Cardiac muscle cell (in vitro differentiated cells and primary cell): ENCODE data around the gene ACTN4. TPM values are rescaled to one million over a fixed set of nuclear protein-coding genes. Genes with fewer than 3 reads are reported as not detected.

Experiments
- DNase-seq, 2 donors: peaks; one replicate each; pipeline versions ENCODE4 v3.0.0 to v3.0.0-alpha.2; 2010 to 2017; ENCODE audit warnings: low read depth in 1 of 2, low spot score in 1 of 2
- H3K27ac ChIP-seq: fragments of 200-600 bp; sonication (generic); 2 replicates; pipeline ENCODE4 v1.5.1; 2016
- H3K27me3 ChIP-seq: fragments of 200-600 bp; sonication (generic); 2 replicates; pipeline ENCODE4 v1.6.0; 2016; ENCODE audit warnings: control low read depth
- H3K36me3 ChIP-seq: fragments of 200-600 bp; sonication (generic); 2 replicates; pipeline ENCODE4 v1.5.1; 2016; ENCODE audit warnings: control low read depth
- H3K4me1 ChIP-seq: fragments of 200-600 bp; sonication (generic); 2 replicates; pipeline ENCODE4 v1.8.1; 2017; ENCODE audit warnings: low read depth, mild to moderate bottlenecking, mixed run types
- H3K4me3 ChIP-seq: fragments of 200-600 bp; sonication (generic); 2 replicates; pipeline ENCODE4 v1.5.1; 2016; ENCODE audit warnings: mild to moderate bottlenecking
- H3K9me3 ChIP-seq: fragments of 200-600 bp; sonication (generic); 2 replicates; pipeline ENCODE4 v1.5.1; 2017; ENCODE audit warnings: low read depth, mild to moderate bottlenecking, control low read depth
- polyA plus RNA-seq: library from polyadenylated mRNA; unstranded; fragments of >200 nt; fragmentation: Nextera tagmentation; extraction: Ambion mirVana; gene quantifications from 2 replicates; pipeline ENCODE4 v1.2.1, GENCODE V29; 2016
- total RNA-seq: library from RNA; depleted of rRNA; stranded (reverse); fragments of >200 nt; gene quantifications from 2 replicates; pipeline ENCODE4 v1.2.3, GENCODE V29; 2016
- TF ChIP-seq, protein P1 (sequence below): IDR thresholded peaks from 2 replicates; pipeline ENCODE4 v1.5.1; 2012; ENCODE audit warnings: low read depth, mild to moderate bottlenecking, low read length

ACTN4 gene
- total and polyA plus RNA-seq, 2 experiments from 2014 or later: 77.4 to 465 TPM

- H3K36me3 ChIP-seq: no peaks in the 10 kb centered on the region
- no peaks in the 10 kb centered on the region for H3K9me3 ChIP-seq
- no peak overlapping the region for H3K27ac ChIP-seq
- TF ChIP-seq, protein P1, sequence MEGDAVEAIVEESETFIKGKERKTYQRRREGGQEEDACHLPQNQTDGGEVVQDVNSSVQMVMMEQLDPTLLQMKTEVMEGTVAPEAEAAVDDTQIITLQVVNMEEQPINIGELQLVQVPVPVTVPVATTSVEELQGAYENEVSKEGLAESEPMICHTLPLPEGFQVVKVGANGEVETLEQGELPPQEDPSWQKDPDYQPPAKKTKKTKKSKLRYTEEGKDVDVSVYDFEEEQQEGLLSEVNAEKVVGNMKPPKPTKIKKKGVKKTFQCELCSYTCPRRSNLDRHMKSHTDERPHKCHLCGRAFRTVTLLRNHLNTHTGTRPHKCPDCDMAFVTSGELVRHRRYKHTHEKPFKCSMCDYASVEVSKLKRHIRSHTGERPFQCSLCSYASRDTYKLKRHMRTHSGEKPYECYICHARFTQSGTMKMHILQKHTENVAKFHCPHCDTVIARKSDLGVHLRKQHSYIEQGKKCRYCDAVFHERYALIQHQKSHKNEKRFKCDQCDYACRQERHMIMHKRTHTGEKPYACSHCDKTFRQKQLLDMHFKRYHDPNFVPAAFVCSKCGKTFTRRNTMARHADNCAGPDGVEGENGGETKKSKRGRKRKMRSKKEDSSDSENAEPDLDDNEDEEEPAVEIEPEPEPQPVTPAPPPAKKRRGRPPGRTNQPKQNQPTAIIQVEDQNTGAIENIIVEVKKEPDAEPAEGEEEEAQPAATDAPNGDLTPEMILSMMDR: no peak
- no peaks in the 10 kb centered on the region for H3K27me3 ChIP-seq
- peaks cover 5% of the 10 kb centered on the region for H3K4me1 ChIP-seq
- no peak overlapping the region for H3K4me3 ChIP-seq
- no peak for DNase-seq
These were observed 131.3 kb downstream of the ACTN4 start for GRCh38 chr19:38778733-38779132.

DNA sequence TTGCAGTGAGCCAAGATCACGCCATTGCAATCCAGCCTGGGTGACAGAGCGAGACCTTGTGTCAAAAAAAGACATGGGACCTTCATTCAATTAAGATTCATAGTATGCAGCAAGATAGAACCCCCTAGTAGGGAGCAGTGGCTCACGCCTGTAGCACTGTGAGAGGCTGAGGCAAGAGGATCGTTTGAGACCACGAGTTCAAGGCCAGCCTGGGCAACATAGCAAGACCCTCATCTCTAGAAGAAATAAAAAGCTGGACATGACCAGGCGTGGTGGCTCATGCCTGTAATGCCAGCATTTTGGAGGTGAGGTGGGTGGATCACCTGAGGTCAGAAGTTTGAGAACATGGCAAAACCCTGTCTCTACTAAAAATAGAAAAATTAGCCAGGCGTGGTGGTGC, 133.0 kb downstream of the ACTN4 start:
- no peak for DNase-seq
- H3K27me3 ChIP-seq: no peaks in the 10 kb centered on the region
- peaks cover 5% of the 10 kb centered on the region for H3K4me1 ChIP-seq
- H3K4me3 ChIP-seq: no peak overlapping the region
- no peak overlapping the region for H3K27ac ChIP-seq
- TF ChIP-seq, protein P1: no peak
- H3K36me3 ChIP-seq: no peaks in the 10 kb centered on the region
- H3K9me3 ChIP-seq: no peaks in the 10 kb centered on the region

- TF ChIP-seq, protein P1: no peak
- H3K9me3 ChIP-seq: no peaks in the 10 kb centered on the region
- H3K27me3 ChIP-seq: no peaks in the 10 kb centered on the region
These were observed 133.6 kb downstream of the ACTN4 start for GRCh38 chr19:38781058-38781457.

More at GRCh38 chr19:38781058-38781457, 133.6 kb downstream of the ACTN4 start:
- no peak overlapping the region for H3K4me3 ChIP-seq
- no peak overlapping the region for H3K27ac ChIP-seq
- H3K36me3 ChIP-seq: no peaks in the 10 kb centered on the region
- peak in 1 of 2 donors; percentile 12 for DNase-seq
- peaks cover 5% of the 10 kb centered on the region for H3K4me1 ChIP-seq

Other genes starting within 250 kb of the ACTN4 start
- 25.6 and 35.3 TPM in 2 replicates for gene FAM98C, start 244.6 kb upstream of the ACTN4 start, total RNA-seq
- gene FAM98C, start 244.6 kb upstream of the ACTN4 start, polyA plus RNA-seq: 20.0 and 20.8 TPM in 2 replicates
- gene RASGRP4, start 221.4 kb upstream of the ACTN4 start, total RNA-seq: 0.80 TPM in 1 of 2 replicates, not detected in the other
- 0.35 TPM in 1 of 2 replicates, not detected in the other for gene RASGRP4, start 221.4 kb upstream of the ACTN4 start, polyA plus RNA-seq
- gene RYR1, start 214.0 kb upstream of the ACTN4 start, total RNA-seq: 4.9 and 12.8 TPM in 2 replicates
- 0.71 and 3.5 TPM in 2 replicates for gene RYR1, start 214.0 kb upstream of the ACTN4 start, polyA plus RNA-seq
- 2.4 and 3.9 TPM in 2 replicates for gene MAP4K1, start 29.7 kb upstream of the ACTN4 start, total RNA-seq
- gene MAP4K1, start 29.7 kb upstream of the ACTN4 start, polyA plus RNA-seq: 4.6 and 7.7 TPM in 2 replicates
- gene EIF3K, start 28.5 kb upstream of the ACTN4 start, total RNA-seq: 504 and 711 TPM in 2 replicates
- 258 and 455 TPM in 2 replicates for gene EIF3K, start 28.5 kb upstream of the ACTN4 start, polyA plus RNA-seq
- gene CAPN12, start 96.8 kb downstream of the ACTN4 start, total RNA-seq: 1.6 and 10.9 TPM in 2 replicates
- gene CAPN12, start 96.8 kb downstream of the ACTN4 start, polyA plus RNA-seq: 1.3 and 3.4 TPM in 2 replicates
- not detected in 2 replicates for gene LGALS7, start 125.9 kb downstream of the ACTN4 start, total RNA-seq
- gene LGALS7, start 125.9 kb downstream of the ACTN4 start, polyA plus RNA-seq: not detected in 2 replicates
- gene LGALS7B, start 141.6 kb downstream of the ACTN4 start, total RNA-seq: not detected in 2 replicates
- gene LGALS7B, start 141.6 kb downstream of the ACTN4 start, polyA plus RNA-seq: not detected in 2 replicates
- gene LGALS4, start 165.3 kb downstream of the ACTN4 start, total RNA-seq: 0.46 and 1.0 TPM in 2 replicates
- 0.50 and 2.0 TPM in 2 replicates for gene LGALS4, start 165.3 kb downstream of the ACTN4 start, polyA plus RNA-seq
- gene ECH1, start 184.1 kb downstream of the ACTN4 start, total RNA-seq: 171 and 180 TPM in 2 replicates
- gene ECH1, start 184.1 kb downstream of the ACTN4 start, polyA plus RNA-seq: 360 and 430 TPM in 2 replicates
- gene HNRNPL, start 202.3 kb downstream of the ACTN4 start, total RNA-seq: 300 and 326 TPM in 2 replicates
- gene HNRNPL, start 202.3 kb downstream of the ACTN4 start, polyA plus RNA-seq: 240 and 291 TPM in 2 replicates
- 8.4 and 8.9 TPM in 2 replicates for gene RINL, start 230.6 kb downstream of the ACTN4 start, total RNA-seq
- gene RINL, start 230.6 kb downstream of the ACTN4 start, polyA plus RNA-seq: 3.9 and 10.6 TPM in 2 replicates